Forelimb muscle (tissue), 1 donor: Measurements from ENCODE around the gene GAGE12C. TPM values are rescaled to one million over a fixed set of nuclear protein-coding genes. Genes with fewer than 3 reads are reported as not detected.
"Not testable (repeated sequence)": the region's sequence is repeated elsewhere in the genome, so short reads cannot be mapped to it uniquely, and the experiment has no call there.

Experiments
- DNase-seq: peaks from one replicate; pipeline ENCODE4 v3.0.0-alpha.2; 2013; ENCODE audit warnings: low read depth
- polyA plus RNA-seq: library from polyadenylated mRNA; unstranded; fragments of 120-200 nt; gene quantifications from one replicate; pipeline ENCODE4 v1.2.1, GENCODE V29; 2013; ENCODE audit not compliant: insufficient read length

GAGE12C gene
- polyA plus RNA-seq, result not detected

DNA sequence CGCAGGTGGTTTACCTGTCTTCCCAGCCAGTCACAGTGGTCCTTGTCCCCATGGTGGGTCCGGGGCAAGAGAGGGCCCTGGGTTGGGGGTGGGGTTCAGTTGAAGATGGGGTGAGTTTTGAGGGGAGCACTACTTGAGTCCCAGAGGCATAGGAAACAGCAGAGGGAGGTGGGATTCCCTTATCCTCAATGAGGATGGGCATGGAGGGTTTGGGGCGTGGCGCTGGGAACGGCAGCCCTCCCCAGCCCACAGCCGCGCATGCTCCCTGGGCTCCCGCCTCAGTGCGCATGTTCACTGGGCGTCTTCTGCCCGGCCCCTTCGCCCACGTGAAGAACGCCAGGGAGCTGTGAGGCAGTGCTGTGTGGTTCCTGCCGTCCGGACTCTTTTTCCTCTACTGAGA is at the start of gene GAGE12C:
Gene GAGE12C (plus strand): TSS at position 301 of the 400 bp plus-strand sequence. CDS start 1,155 bp downstream, outside the sequence.
- not testable (repeated sequence) for DNase-seq

DNA sequence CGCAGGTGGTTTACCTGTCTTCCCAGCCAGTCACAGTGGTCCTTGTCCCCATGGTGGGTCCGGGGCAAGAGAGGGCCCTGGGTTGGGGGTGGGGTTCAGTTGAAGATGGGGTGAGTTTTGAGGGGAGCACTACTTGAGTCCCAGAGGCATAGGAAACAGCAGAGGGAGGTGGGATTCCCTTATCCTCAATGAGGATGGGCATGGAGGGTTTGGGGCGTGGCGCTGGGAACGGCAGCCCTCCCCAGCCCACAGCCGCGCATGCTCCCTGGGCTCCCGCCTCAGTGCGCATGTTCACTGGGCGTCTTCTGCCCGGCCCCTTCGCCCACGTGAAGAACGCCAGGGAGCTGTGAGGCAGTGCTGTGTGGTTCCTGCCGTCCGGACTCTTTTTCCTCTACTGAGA is 9.5 kb downstream of the GAGE12C start, which contains the start of gene GAGE12D:
Gene GAGE12D (plus strand): TSS at position 301 of the 400 bp plus-strand sequence. CDS start 1,155 bp downstream, outside the sequence.
- not testable (repeated sequence) for DNase-seq

DNA sequence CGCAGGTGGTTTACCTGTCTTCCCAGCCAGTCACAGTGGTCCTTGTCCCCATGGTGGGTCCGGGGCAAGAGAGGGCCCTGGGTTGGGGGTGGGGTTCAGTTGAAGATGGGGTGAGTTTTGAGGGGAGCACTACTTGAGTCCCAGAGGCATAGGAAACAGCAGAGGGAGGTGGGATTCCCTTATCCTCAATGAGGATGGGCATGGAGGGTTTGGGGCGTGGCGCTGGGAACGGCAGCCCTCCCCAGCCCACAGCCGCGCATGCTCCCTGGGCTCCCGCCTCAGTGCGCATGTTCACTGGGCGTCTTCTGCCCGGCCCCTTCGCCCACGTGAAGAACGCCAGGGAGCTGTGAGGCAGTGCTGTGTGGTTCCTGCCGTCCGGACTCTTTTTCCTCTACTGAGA is 19.0 kb downstream of the GAGE12C start, which contains the start of gene GAGE12E:
Gene GAGE12E (plus strand): TSS at position 301 of the 400 bp plus-strand sequence. CDS start 1,155 bp downstream, outside the sequence.
- not testable (repeated sequence) for DNase-seq

GRCh38 chrX:49560542-49560941 is 28.6 kb downstream of the GAGE12C start, which contains the start of gene GAGE12F:
Gene GAGE12F (plus strand): TSS chrX:49560842. CDS start chrX:49561997, 1,155 bp downstream.
- not testable (repeated sequence) for DNase-seq

DNA sequence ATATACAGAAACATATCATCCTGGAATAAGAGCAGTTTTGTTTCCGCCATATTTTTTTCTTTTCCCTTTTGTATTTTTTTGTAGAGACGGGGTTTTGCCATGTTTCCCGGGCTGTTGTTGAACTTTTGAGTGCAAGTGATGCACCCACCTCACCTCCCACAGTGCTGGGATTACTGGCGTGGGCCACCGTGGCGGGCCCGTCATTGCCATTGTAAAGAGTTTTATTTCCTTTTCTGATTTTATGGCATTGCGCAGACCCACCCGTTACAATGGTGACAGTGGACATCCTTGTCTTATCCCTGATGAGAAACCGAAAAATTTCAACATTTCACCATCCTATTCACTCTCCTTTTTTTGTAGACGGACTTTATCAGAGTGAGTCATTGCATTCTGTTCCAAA is 36.8 kb downstream of the GAGE12C start:
- not testable (repeated sequence) for DNase-seq

- not testable (repeated sequence) for DNase-seq
Measured at GRCh38 chrX:49569152-49569551, 37.2 kb downstream of the GAGE12C start.

GRCh38 chrX:49570100-49570499 is 38.1 kb downstream of the GAGE12C start, which contains the start of gene GAGE12G:
Gene GAGE12G (plus strand): TSS chrX:49570400. CDS start chrX:49571555, 1,155 bp downstream.
- DNase-seq, result not testable (repeated sequence)

DNA sequence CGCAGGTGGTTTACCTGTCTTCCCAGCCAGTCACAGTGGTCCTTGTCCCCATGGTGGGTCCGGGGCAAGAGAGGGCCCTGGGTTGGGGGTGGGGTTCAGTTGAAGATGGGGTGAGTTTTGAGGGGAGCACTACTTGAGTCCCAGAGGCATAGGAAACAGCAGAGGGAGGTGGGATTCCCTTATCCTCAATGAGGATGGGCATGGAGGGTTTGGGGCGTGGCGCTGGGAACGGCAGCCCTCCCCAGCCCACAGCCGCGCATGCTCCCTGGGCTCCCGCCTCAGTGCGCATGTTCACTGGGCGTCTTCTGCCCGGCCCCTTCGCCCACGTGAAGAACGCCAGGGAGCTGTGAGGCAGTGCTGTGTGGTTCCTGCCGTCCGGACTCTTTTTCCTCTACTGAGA is 47.7 kb downstream of the GAGE12C start, which contains the start of gene GAGE12H:
Gene GAGE12H (plus strand): TSS at position 301 of the 400 bp plus-strand sequence. CDS start 1,155 bp downstream, outside the sequence.
- not testable (repeated sequence) for DNase-seq

Other genes with a start within 250 kb of the GAGE12C start
- not detected for gene GAGE10, start 228.5 kb upstream of the GAGE12C start, polyA plus RNA-seq
- gene GAGE12J, start 210.1 kb upstream of the GAGE12C start, polyA plus RNA-seq, result not detected
- gene GAGE13, start 200.6 kb upstream of the GAGE12C start, polyA plus RNA-seq, result not detected
- gene GAGE12D, start 9.6 kb downstream of the GAGE12C start, polyA plus RNA-seq, result not detected
- gene GAGE12E, start 19.1 kb downstream of the GAGE12C start, polyA plus RNA-seq, result not detected
- not detected for gene GAGE12F, start 28.7 kb downstream of the GAGE12C start, polyA plus RNA-seq
- not detected for gene GAGE12G, start 38.2 kb downstream of the GAGE12C start, polyA plus RNA-seq
- not detected for gene GAGE12H, start 47.8 kb downstream of the GAGE12C start, polyA plus RNA-seq
- not detected for gene GAGE2A, start 57.3 kb downstream of the GAGE12C start, polyA plus RNA-seq
- gene GAGE1, start 66.8 kb downstream of the GAGE12C start, polyA plus RNA-seq, result not detected
- gene PAGE1, start 163.8 kb downstream of the GAGE12C start, polyA plus RNA-seq, result not detected